Upper lobe of left lung (tissue), 4 donors: ENCODE results near the gene FXYD1.

ENCODE experiments used
- CTCF ChIP-seq, 6 experiments: fragments of 450-650 bp in 4 of 6; fragments of 200-600 bp in 2 of 6; sonication (generic) in 2 of 6; IDR thresholded peaks; one replicate each; pipeline ENCODE4 v1.5.1; 2016 to 2019; ENCODE audit warnings: antibody characterized with exemption in 6 of 6
- POLR2A ChIP-seq, 4 donors: fragments of 450-650 bp; IDR thresholded peaks; one replicate each; pipeline ENCODE4 v1.5.1; 2016 to 2017; ENCODE audit warnings: antibody characterized with exemption in 4 of 4, mild to moderate bottlenecking in 2 of 4
- POLR2AphosphoS5 ChIP-seq, 2 donors: sonication (generic); formaldehyde crosslinking; IDR thresholded peaks; one replicate each; pipeline ENCODE4 v1.5.1; 2017; ENCODE audit warnings: antibody characterized with exemption in 2 of 2

- TF ChIP-seq POLR2AphosphoS5 (IDR thresholded peaks at IDR 0.05) (no peak), CTCF (IDR thresholded peaks at IDR 0.05) (no peak), POLR2A (IDR thresholded peaks at IDR 0.05) (no peak)
These were observed 39.0 kb downstream of the FXYD1 start for GRCh38 chr19:35177377-35178274.
